Measurements from ENCODE around the gene PIK3R5. TPM values are rescaled to one million over a fixed set of nuclear protein-coding genes. Genes with fewer than 3 reads are reported as not detected.
"Not testable (repeated sequence)": the region's sequence is repeated elsewhere in the genome, so short reads cannot be mapped to it uniquely, and the experiment has no call there.

Gene PIK3R5
- total RNA-seq, 1 donor from 2014 or later, result 15.1 TPM

DNA sequence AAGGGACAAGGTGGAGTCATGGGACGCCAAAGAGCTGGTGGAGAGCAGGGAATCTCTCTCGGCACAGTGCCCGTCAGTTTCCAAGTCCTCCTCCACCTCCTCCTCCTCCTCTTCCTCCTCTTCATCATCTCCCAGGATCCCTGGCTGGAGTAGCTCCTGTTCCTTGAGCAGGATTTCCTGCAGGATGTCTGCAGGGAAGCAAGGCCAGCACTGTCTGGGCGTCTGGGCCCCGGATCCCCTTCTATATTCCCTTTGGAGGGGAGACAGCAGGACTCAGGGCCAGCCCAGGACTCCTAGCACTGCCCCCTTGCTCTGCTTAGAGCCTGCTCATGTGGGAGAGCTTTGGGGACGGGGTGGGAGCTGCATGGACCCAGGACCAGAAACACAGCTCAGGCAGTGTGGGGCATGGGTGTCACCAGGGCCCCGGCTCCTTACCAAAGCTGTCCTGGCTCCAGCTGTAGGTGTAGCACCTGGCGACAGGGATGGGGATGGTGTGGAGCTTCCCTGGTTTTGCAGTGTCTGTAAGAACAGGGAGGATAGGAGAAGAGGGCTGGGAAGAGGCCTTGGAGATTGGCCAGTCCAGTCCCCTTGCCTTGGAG is 76.7 kb downstream of the PIK3R5 start:
- intact Hi-C loops (cut with DNase I), result no loop called here
- no peak for ATAC-seq
- no peak for DNase-seq (ENCODE audit: low spot score)

DNA sequence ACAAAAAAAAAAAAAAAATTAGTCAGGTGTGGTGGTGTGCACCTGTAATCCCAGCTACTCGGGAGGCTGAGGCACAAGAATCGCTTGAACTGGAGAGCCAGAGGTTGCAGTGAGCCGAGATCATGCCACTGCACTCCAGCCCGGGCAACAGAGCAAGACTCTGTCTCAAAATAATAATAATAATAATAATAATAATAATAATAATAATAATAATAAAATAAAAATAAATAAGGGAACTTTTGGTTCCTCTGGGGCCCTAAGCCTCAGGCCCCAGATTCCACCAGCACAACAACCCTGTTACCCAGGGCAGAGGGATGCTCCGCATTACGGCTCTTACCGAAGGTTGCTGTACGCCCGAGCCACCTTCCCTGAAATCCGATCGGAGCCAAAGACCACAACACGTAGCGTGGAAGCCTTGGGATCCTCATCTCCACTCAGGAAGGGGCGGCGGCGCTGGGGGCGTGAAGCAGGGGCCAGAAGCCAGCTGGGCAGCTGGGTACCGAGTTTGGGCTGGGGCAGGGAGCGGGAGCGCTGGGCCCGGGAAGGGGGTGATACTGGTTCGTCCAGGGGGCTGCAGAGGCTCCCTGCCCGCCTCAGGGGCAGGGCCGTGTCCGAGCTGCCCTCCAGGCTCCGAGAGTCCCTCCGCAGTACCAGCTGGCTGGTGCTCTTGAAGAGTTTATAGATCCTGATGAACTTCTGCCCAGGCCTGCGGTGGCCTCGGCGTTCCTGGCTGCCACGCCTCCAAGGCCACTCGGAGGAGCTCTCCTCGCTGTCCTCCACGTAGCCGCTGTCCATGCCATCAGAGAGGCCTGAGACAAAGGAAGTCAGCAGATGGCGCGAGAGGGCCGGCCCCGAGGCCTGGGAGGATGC is 77.4 kb downstream of the PIK3R5 start:
- DNase-seq (ENCODE audit: low spot score) (no peak), ATAC-seq (peak; percentile 58)
- intact Hi-C loops (cut with DNase I), result no loop called here

DNA sequence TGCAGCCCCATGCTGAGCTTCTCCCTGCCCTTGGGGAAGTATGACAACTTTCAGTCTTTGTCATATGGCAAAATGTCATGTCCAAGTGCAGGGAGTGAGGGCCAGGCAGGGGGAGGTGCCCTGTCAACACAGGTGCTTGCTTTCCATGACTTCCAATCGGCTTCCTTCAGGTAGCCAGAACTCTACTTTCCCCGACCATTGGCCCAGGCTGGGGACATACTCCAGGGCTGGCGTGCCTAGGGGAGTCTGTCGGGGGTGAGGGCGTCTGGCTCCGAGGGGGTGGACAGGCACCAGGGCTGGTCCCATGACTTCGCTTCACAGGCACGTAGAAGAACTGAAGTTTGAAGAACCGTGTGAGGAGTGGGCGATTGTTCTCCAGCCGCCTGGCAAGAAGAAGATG is 78.2 kb downstream of the PIK3R5 start:
- no peak for DNase-seq (ENCODE audit: low spot score)

DNA sequence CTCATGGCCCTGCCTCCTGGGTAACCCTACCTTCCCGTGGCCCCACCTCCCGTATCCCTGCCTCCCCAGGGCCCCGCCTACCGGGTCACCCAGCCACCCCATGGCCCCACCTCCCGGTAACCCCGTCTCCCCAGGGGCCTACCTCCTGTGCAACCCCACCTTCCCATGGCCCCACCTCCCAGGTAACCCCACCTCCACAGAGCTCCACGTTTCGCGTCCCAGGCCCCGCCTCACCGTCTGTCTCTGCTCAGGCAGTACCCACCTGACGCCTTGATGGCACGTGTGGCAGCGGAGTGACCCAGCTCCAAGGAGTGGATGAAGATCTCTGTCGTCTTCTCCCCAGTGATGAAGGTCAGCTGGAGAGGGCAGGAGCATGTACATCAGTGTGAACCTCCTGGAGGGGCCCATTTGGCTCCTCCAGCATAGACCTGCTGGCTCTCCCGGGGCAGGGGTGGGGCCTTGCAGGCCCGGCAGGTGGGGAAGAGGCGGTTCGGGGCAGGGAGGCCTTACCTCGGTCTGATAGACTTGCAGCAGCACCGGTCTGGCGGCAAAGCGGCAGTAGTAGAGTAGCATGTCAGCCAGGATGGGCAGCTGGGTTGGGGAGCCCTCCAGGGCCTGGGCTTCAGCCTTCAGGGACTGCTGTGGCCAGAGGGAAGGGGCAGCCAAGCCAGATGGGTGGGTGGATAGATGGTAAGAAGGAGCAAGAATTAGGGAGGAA is 79.4 kb downstream of the PIK3R5 start:
- ATAC-seq, result no peak
- DNase-seq (ENCODE audit: low spot score), result peak; percentile 57
- intact Hi-C loops (cut with DNase I), result no loop called here

More for the DNA sequence above, 78.2 kb downstream of the PIK3R5 start:
- no peak for ATAC-seq
- intact Hi-C loops (cut with DNase I), result no loop called here

DNA sequence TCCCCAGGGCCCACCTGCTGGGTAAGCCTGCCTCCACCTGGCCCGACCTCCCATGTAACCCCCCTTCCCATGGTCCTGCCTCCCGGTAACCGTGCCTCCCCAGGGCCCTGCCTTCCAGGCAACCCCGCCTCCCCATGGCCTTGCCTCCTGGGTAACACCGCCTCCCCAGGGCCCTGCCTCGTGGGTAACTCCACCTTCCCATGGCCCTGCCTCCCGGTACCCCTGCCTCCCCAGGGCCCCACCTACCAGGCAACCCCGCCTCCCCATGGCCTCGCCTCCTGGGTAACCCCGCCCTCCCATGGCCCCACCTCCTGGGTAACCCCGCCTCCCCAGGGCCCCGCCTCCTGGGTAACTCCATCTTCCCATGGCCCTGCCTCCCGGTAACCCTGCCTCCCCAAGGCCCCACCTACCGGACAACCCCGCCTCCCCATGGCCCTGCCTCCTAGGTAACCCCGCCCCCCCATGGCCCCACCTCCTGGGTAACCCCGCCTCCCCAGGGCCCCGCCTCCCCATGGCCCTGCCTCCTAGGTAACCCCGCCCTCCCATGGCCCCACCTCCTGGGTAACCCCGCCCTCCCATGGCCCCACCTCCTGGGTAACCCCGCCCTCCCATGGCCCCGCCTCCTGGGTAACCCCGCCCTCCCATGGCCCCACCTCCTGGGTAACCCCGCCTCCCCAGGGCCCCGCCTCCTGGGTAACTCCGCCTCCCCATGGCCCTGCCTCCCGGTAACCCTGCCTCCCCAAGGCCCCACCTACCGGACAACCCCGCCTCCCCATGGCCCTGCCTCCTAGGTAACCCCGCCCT is 80.1 kb downstream of the PIK3R5 start:
- peak; percentile 55 for DNase-seq (ENCODE audit: low spot score)
- intact Hi-C loops (cut with DNase I), result not testable (repeated sequence)

DNA sequence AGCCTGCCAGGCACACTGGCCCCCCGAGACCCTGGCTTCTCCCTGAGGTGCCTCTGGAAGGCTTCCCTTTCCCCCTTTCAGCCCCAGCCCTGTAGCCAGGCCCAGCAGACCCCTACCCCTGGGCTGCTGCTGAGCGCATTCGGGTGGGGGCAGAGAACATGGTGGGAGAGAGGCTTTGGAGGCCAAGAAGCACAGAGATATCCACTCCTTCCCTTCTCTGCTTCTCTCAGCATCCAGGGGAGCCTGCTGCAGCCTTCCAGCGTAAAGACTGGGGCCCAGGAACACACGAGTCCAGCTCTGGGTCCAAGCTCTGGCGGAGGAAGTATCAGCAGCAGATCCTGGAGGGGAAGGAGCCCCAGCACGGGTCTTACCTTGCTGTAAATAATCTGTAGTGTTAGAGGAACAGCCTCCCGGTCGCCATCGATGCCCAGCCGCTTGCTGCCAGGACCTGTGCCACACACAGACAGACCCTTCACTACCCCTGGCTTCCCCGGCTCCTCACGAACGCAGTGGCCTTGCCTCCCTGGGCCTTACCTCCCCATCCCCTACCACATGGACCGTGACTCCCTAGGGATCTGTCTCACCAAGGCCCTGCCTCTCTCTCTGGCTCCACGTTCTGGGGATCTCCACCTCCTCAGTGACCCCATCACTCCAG is 81.0 kb downstream of the PIK3R5 start:
- no peak for DNase-seq (ENCODE audit: low spot score)
- intact Hi-C loops (cut with DNase I), result no loop called here

More for the DNA sequence above, 80.1 kb downstream of the PIK3R5 start:
- ATAC-seq, result not testable (repeated sequence)

DNA sequence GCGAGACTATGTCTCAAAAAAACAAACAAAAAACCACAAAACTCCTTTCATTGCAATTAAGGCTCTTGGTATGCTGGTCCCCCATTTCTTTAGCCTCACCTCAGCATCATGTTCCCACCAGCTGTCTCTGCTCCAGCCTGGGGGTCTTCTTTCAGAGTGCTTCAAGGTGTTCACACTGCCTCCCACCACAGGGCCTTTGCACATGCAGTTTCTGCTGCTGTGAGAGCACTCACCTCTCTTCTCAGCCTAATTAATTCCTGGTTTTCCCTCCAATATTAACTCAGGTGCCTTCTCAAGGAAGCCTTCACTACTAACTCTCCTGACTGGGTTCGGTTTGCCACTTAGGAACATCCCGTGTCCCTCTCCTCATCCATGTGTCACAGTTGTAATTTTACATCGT is 82.2 kb downstream of the PIK3R5 start:
- ATAC-seq, result no peak
- intact Hi-C loops (cut with DNase I), result no loop called here
- DNase-seq (ENCODE audit: low spot score), result no peak

More for the DNA sequence above, 81.0 kb downstream of the PIK3R5 start:
- no peak for ATAC-seq

DNA sequence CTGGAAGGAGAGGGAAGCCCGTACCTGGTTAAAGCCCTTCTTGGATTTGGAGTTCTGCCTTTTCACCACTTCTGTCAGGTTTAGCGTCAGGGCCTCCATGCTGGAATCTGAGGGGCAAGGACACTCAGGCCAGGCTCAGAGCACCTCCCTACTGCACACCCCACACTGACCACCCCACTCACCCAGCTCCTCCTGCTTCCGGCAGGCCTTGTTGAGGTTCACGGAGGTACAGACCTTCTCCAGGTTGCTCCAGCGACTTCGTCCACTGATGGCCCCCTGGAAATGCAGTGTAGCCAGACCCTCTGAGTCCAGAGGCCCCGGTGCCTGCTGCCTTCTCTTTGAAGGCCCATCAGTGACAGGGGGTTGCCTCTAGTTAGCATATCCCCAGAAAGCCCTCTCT is 83.9 kb downstream of the PIK3R5 start:
- intact Hi-C loops (cut with DNase I), result no loop called here
- DNase-seq (ENCODE audit: low spot score) (no peak), ATAC-seq (no peak)

DNA sequence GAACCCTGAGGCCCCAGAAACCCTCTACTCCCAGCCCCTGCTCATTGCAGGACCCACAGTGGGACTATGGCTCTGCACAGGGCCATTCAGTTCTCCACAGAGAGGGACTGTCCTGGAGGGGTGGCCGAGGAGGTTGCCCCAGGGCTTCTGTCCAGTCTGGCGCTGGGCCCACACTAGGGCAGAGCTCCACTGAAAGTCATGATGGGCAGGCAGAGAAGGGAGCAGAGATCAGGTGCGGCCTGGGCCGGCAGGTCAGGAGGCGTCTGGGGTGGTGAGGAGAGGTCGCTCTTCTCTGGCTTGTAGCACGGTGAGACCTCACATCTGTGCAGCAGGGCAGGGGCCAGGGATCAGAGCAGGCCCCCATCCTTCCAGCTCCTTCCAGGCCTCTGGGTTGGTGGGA is 85.0 kb downstream of the PIK3R5 start:
- DNase-seq (ENCODE audit: low spot score) (no peak), ATAC-seq (no peak)
- intact Hi-C loops (cut with DNase I), result no loop called here

DNA sequence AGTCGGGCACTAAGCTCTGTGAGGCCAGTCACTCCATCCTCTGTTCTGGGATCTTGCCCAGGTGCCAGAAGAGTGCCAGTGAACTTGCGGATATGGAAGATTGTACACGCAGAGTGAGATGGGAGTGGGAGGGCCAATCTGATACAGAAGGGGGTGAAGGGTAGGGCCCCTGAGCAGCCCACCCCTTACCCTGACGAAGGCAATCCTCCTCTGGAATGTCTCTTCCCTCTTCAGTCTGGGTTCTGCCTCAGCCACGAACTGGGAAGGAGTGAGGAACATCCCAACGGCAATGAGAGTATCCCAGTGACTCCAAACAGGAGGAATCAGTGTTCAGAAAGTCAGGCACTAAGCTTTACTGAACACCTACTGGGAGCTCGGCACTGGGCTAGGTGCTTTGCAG is 86.1 kb downstream of the PIK3R5 start:
- DNase-seq (ENCODE audit: low spot score), result peak; percentile 36
- ATAC-seq, result no peak
- intact Hi-C loops (cut with DNase I), result no loop called here

DNA sequence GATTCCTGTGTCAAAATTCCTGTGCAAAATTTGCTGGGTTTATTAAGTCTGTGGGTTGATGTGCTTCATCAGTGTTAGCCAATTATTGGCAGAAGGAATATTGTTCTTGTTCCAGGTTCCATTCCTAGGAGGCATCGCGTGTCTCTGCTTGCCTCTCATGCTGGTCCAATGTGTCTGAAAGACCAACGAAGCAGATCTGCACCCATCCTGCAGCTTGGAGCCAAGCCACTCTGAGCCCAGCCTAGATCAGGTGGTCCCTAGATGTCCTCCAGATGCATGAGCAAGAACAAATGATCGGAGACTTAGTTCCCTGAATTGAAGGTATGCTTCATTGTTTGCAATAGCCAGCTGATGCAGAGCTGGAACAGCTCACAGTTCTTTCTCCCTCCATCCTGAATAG is 87.5 kb downstream of the PIK3R5 start:
- intact Hi-C loops (cut with DNase I), result no loop called here
- DNase-seq (ENCODE audit: low spot score) (no peak), ATAC-seq (no peak)

DNA sequence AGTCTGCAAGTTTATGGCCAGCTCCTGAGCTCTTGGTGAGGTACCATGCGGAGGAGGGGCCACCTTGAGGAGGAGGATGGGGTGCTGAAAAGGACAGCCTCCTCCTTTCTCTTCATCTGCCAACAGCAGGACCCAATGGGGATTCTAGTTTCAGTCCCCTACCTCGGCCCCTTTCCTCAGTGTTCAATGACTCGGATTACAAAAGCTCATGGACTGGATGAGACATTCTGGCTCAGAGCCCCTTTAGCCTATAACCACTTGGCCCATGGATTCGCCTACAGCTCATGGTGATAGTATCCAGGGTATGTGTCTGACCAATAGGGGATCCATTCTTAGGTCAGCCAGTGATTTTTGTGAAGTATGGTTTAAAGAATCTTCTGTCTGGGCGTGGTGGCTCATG is 89.5 kb downstream of the PIK3R5 start:
- no peak for ATAC-seq
- intact Hi-C loops (cut with DNase I), result no loop called here
- no peak for DNase-seq (ENCODE audit: low spot score)

DNA sequence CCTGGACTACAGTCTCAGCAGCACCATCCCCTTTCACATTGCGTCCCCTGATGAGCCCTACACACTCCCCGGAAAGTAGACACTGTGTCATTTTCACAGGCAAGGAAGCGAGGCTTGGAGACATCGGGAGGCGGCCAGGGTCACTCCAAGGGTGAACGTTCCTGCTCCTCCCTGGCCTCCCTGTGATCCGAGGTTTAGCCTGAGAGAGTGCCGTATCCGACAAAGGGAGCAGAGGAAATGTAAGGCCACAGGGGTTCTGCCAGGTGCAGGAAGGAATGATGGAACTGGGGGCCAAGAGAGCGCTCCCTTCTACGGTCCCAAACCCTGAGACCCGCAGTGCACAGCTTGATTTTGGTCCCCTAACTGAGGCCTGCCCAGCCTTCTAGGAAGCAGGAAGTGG is 90.1 kb downstream of the PIK3R5 start:
- ATAC-seq (no peak), DNase-seq (ENCODE audit: low spot score) (peak; percentile 26)
- intact Hi-C loops (cut with DNase I), result no loop called here

DNA sequence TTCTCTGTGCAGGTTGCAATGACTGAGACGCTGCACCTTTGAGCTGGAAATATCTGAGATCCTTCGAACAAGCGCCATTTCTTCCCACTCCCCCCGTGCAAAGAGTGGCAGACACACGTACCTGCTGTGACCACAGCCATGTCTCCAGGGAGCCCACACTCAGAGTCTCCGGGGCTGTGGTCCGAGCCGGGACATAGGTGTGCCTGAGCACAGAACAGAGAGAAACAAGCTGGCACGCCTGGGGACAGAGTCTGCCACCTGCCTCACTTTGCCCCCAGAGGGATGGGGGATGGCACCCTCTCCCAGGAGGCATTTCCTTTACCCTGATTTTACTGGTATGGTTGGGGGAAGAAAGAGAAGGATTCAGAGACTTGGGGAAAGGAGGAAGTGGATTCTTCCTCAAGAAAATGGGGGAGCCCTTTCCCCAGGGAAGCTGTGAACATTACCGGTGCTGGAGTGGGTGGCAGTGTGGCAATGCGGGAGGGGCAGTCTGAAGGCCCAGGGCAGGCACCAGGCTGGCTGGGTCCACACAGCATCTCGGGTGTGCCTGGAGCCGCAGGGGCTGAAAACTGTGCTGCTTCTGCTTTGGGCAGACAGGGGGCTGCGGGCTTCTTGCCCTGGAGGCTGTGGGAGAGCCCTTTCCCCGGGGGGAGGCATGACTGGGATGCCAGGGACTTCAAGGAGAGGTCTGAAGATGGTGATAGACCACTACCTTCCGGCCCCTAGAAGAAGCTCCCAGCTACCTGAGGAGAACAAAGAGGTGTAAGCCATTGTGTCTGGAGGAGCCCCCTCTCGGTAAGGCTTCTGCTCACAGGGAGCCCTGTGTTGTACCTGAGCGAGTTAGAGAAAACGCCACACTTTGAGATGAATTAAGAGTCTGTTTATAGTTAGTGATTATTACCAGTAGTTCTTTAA is 91.4 kb downstream of the PIK3R5 start:
- ATAC-seq, result no peak
- intact Hi-C loops (cut with DNase I), result no loop called here
- DNase-seq (ENCODE audit: low spot score), result peak; percentile 33

DNA sequence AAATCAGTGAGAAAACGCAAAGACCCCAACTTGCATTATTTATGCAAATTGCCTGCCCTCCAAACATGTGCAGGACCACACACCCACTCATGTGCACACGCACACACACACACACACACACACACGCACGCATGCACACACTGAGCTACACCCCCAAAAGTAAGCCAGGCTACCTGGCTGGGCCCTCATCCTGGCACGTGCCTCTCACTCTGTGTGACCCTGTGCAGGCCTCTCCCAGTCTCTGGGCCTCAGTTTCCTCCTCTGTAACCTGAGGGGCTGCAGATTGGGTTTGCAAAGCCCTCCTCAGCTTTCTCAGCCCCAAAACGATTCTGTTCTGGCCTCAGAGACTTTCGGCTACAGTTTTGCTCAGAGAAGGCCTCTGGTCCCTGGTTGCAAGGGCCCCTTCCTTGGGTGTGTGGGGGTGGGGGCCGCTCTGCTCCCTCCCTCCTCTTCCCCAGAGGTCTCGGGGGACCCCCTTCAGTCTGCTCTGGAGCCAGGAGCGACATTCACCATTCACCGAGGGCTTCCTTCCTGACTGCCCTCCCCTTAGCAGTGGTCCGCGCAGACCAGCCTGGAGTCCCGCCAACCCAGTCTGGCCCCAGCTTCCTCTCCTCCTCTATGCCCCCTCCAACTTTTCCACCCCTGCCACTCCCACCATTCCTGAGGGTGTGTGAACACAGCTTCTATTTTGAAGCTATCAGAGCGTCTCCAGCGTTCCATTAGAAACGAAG is 92.6 kb downstream of the PIK3R5 start:
- ATAC-seq (peak; percentile 34), DNase-seq (ENCODE audit: low spot score) (peak; percentile 54)
- intact Hi-C loops (cut with DNase I), result no loop called here

DNA sequence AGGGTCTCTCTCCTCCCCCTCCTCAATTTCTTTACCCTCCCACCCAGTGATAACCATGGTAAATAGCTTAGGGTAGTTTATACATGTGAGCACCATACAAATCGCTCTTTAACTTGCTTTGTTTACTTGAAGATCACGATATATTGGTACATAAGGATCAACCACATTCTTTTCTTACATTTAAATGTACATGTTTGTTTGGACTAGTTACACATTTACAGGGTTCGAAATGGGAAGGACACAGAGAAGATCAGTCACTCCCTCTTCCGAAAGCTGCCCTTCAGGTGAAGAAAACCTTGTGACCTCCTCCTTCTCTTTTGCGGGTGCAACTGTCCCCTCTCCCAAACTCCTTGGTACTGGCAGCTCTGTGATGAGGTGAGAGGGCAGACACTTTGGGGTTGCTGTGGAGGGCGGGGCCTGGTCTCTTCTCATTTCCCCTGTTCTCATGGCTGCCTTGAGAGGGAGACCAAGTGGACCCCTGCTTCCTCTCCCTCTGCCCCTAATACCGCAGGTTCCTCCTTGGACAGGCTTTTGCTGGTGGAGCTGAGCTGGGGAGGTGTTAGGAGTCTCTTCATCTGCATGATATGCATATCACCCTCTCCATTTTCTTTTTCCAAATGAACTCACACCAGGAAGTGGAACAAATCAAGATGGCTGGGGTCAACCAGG is 93.3 kb downstream of the PIK3R5 start:
- intact Hi-C loops (cut with DNase I), result no loop called here
- peak; percentile 26 for DNase-seq (ENCODE audit: low spot score)
- no peak for ATAC-seq
